OCI-LY1 (cell line): ENCODE data around the gene EFNB3.

Experiments
- H2AFZ ChIP-seq: fragments of 200-600 bp; sonication (generic), shearing (Covaris generic); 2 replicates; pipeline ENCODE4 v1.6.0; 2014; ENCODE audit warnings: antibody characterized with exemption, mild to moderate bottlenecking, low read length
- H3F3A ChIP-seq: fragments of 200-600 bp; sonication (generic), shearing (Covaris generic); 2 replicates; pipeline ENCODE4 v1.6.0; 2014; ENCODE audit warnings: mild to moderate bottlenecking, antibody characterized with exemption, low read length, moderate library complexity; ENCODE audit not compliant: insufficient read depth
- H3K27ac ChIP-seq: fragments of 200-600 bp; sonication (generic); 2 replicates; pipeline ENCODE4 v1.5.1; 2014; ENCODE audit warnings: low read length, mixed run types, mild to moderate bottlenecking, low read depth; ENCODE audit not compliant: poor library complexity, severe bottlenecking
- H3K27me3 ChIP-seq: fragments of 200-600 bp; sonication (generic); 2 replicates; pipeline ENCODE4 v1.6.0; 2014; ENCODE audit warnings: antibody characterized with exemption, mild to moderate bottlenecking, low read length, moderate library complexity; ENCODE audit not compliant: insufficient read depth
- H3K36me3 ChIP-seq: fragments of 200-600 bp; sonication (generic); 2 replicates; pipeline ENCODE4 v1.6.1; 2014; ENCODE audit warnings: mild to moderate bottlenecking, antibody characterized with exemption, low read length, moderate library complexity, mixed read lengths; ENCODE audit not compliant: insufficient read depth
- H3K4me1 ChIP-seq: fragments of 200-600 bp; sonication (generic); 2 replicates; pipeline ENCODE4 v1.5.1; 2014; ENCODE audit warnings: mild to moderate bottlenecking, low read length, moderate library complexity; ENCODE audit not compliant: insufficient read depth, severe bottlenecking
- H3K4me2 ChIP-seq: fragments of 200-600 bp; sonication (generic), shearing (Covaris generic); 2 replicates; pipeline ENCODE4 v1.6.1; 2014; ENCODE audit warnings: low read length
- H3K4me3 ChIP-seq: fragments of 200-600 bp; sonication (generic); 2 replicates; pipeline ENCODE4 v1.5.1; 2014; ENCODE audit warnings: low read length, low read depth, mild to moderate bottlenecking, mixed read lengths; ENCODE audit not compliant: poor library complexity, severe bottlenecking
- H3K79me2 ChIP-seq: fragments of 200-600 bp; shearing (Covaris generic); 2 replicates; pipeline ENCODE4 v1.6.1; 2016; ENCODE audit warnings: mixed run types, low read length, mixed read lengths; ENCODE audit not compliant: insufficient read depth
- H3K9ac ChIP-seq: fragments of 200-600 bp; sonication (generic), shearing (Covaris generic); 2 replicates; pipeline ENCODE4 v1.6.1; 2014; ENCODE audit warnings: mild to moderate bottlenecking, low read length, mixed read lengths
- H3K9me2 ChIP-seq: fragments of 200-600 bp; sonication (generic), shearing (Covaris generic); 2 replicates; pipeline ENCODE4 v1.6.1; 2014; ENCODE audit warnings: low read depth, mild to moderate bottlenecking, low read length, mixed read lengths
- H3K9me3 ChIP-seq: fragments of 200-600 bp; shearing (Covaris generic); 2 replicates; pipeline ENCODE4 v1.6.1; 2014; ENCODE audit warnings: low read length, mixed read lengths
- H4K20me1 ChIP-seq: fragments of 200-600 bp; sonication (generic), shearing (Covaris generic); 2 replicates; pipeline ENCODE4 v1.6.0; 2016; ENCODE audit warnings: mild to moderate bottlenecking, low read length; ENCODE audit not compliant: insufficient read depth
- EZH2 ChIP-seq: fragments of 200-600 bp; sonication (generic), shearing (Covaris generic); IDR thresholded peaks from 2 replicates; pipeline ENCODE4 v1.8.0; 2017; ENCODE audit warnings: borderline replicate concordance, mixed run types, mild to moderate bottlenecking, antibody characterized with exemption, low read length, moderate library complexity, mixed read lengths
- TF ChIP-seq, protein P1 (sequence below): fragments of 200-600 bp; sonication (generic), shearing (Covaris generic); IDR thresholded peaks from 2 replicates; pipeline ENCODE4 v1.5.1; 2017; ENCODE audit warnings: mild to moderate bottlenecking, antibody characterized with exemption, low read length, moderate library complexity, mixed read lengths

The EFNB3 gene

GRCh38 chr17:7667656-7668406 lies 37.2 kb upstream of the EFNB3 start:
- Histone ChIP-seq H3K9me3 (no peaks in the 10 kb centered on the region), H2AFZ (no peak overlapping the region), H3K27me3 (no peaks in the 10 kb centered on the region), H3K4me2 (no peak overlapping the region), H3K9ac (no peak overlapping the region), H3K4me1 (no peaks in the 10 kb centered on the region), H3K27ac (no peak overlapping the region), H3K79me2 (no peaks in the 10 kb centered on the region), H3F3A (no peaks in the 10 kb centered on the region), H3K9me2 (no peaks in the 10 kb centered on the region), H3K36me3 (peaks cover 64% of the 10 kb centered on the region), H4K20me1 (no peaks in the 10 kb centered on the region), H3K4me3 (no peak overlapping the region)
- TF ChIP-seq, protein P1, sequence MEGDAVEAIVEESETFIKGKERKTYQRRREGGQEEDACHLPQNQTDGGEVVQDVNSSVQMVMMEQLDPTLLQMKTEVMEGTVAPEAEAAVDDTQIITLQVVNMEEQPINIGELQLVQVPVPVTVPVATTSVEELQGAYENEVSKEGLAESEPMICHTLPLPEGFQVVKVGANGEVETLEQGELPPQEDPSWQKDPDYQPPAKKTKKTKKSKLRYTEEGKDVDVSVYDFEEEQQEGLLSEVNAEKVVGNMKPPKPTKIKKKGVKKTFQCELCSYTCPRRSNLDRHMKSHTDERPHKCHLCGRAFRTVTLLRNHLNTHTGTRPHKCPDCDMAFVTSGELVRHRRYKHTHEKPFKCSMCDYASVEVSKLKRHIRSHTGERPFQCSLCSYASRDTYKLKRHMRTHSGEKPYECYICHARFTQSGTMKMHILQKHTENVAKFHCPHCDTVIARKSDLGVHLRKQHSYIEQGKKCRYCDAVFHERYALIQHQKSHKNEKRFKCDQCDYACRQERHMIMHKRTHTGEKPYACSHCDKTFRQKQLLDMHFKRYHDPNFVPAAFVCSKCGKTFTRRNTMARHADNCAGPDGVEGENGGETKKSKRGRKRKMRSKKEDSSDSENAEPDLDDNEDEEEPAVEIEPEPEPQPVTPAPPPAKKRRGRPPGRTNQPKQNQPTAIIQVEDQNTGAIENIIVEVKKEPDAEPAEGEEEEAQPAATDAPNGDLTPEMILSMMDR, result no peak
- TF ChIP-seq EZH2, result no peak

- Histone ChIP-seq H2AFZ (no peak overlapping the region), H4K20me1 (no peaks in the 10 kb centered on the region), H3K9me2 (no peaks in the 10 kb centered on the region), H3K9me3 (no peaks in the 10 kb centered on the region), H3K4me3 (no peak overlapping the region), H3K36me3 (peaks cover 71% of the 10 kb centered on the region), H3F3A (no peaks in the 10 kb centered on the region), H3K79me2 (no peaks in the 10 kb centered on the region), H3K27me3 (no peaks in the 10 kb centered on the region), H3K27ac (no peak overlapping the region), H3K9ac (no peak overlapping the region), H3K4me1 (no peaks in the 10 kb centered on the region), H3K4me2 (no peak overlapping the region)
- TF ChIP-seq, protein P1, result no peak
- TF ChIP-seq EZH2, result no peak
Observed at GRCh38 chr17:7668482-7668881, 36.5 kb upstream of the EFNB3 start.

DNA sequence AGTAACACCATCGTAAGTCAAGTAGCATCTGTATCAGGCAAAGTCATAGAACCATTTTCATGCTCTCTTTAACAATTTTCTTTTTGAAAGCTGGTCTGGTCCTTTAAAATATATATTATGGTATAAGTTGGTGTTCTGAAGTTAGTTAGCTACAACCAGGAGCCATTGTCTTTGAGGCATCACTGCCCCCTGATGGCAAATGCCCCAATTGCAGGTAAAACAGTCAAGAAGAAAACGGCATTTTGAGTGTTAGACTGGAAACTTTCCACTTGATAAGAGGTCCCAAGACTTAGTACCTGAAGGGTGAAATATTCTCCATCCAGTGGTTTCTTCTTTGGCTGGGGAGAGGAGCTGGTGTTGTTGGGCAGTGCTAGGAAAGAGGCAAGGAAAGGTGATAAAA lies 31.8 kb upstream of the EFNB3 start:
- TF ChIP-seq EZH2, result no peak
- TF ChIP-seq, protein P1, result peak; percentile 61
- Histone ChIP-seq H3F3A (no peaks in the 10 kb centered on the region), H3K79me2 (no peaks in the 10 kb centered on the region), H3K36me3 (peaks cover 87% of the 10 kb centered on the region), H3K4me1 (no peaks in the 10 kb centered on the region), H3K4me3 (no peak overlapping the region), H3K9ac (no peak overlapping the region), H3K9me2 (no peaks in the 10 kb centered on the region), H3K9me3 (peaks cover 4% of the 10 kb centered on the region; the same call in 1 of the 2 replicates), H2AFZ (no peak overlapping the region), H3K27ac (no peak overlapping the region), H4K20me1 (no peaks in the 10 kb centered on the region), H3K4me2 (no peak overlapping the region), H3K27me3 (no peaks in the 10 kb centered on the region)
